Natural killer cell treated with Interleukin-12 subunit alpha and Interleukin-12 subunit beta and Interleukin-15 and Interleukin-18, amount 100 ng/mL, for 72 hours (primary cell): Measurements from ENCODE around the gene TPST1. TPM values are rescaled to one million over a fixed set of nuclear protein-coding genes. Genes with fewer than 3 reads are reported as not detected.

Source experiments
- ATAC-seq, 2 donors: fragments of 150-1000 bp; cut with Tn5 transposase in 1 of 2; sonication (Bioruptor Pico), chemical (Tn5 transposase) in 1 of 2; 2 replicates each; pipeline ENCODE4 v1.10.0; 2021
- DNase-seq: peaks from one replicate; pipeline ENCODE4 v3.0.0; 2022; ENCODE audit warnings: low spot score
- H3K27ac Mint-ChIP-seq, 2 donors: 1 replicate in 1 of 2; 2 replicates in 1 of 2; pipeline ENCODE4 v1.8.0; 2022; ENCODE audit warnings: mixed read lengths in 2 of 2, mild to moderate bottlenecking in 1 of 2, moderate library complexity in 1 of 2
- H3K27me3 Mint-ChIP-seq, 2 donors: 1 replicate in 1 of 2; 2 replicates in 1 of 2; pipeline ENCODE4 v1.8.0; 2022; ENCODE audit warnings: mixed read lengths in 2 of 2
- H3K36me3 Mint-ChIP-seq: one replicate; pipeline ENCODE4 v1.8.0; 2022; ENCODE audit warnings: mixed read lengths
- H3K4me1 Mint-ChIP-seq, 2 donors: 1 replicate in 1 of 2; 2 replicates in 1 of 2; pipeline ENCODE4 v1.8.0; 2022; ENCODE audit warnings: low read depth in 2 of 2, mixed read lengths in 2 of 2, mild to moderate bottlenecking in 1 of 2
- H3K4me3 Mint-ChIP-seq: one replicate; pipeline ENCODE4 v1.8.0; 2022; ENCODE audit warnings: mixed read lengths
- H3K9me3 Mint-ChIP-seq: 2 replicates; pipeline ENCODE4 v1.8.0; 2022; ENCODE audit warnings: mixed read lengths
- total RNA-seq, 2 donors: library from RNA; stranded (reverse); gene quantifications; one replicate each; pipeline ENCODE4 v1.2.3, GENCODE V29; 2022

The TPST1 gene
- total RNA-seq, 2 donors from 2014 or later: 4.2 to 4.6 TPM

- Mint-ChIP-seq H3K4me3 (no peak overlapping the region), H3K36me3 (no peaks in the 10 kb centered on the region), H3K27me3 (no peaks in the 10 kb centered on the region), H3K4me1 (peaks cover 0 to 6% of the 10 kb centered on the region in 2 donors), H3K9me3 (no peaks in the 10 kb centered on the region), H3K27ac (no peak overlapping the region)
- no peak for DNase-seq
- ATAC-seq: no peak
These were observed 33.0 kb downstream of the TPST1 start for GRCh38 chr7:66237906-66238772.

- DNase-seq (no peak), ATAC-seq (no peak)
- no peaks in the 10 kb centered on the region for H3K36me3 Mint-ChIP-seq
- H3K4me3 Mint-ChIP-seq: no peak overlapping the region
- H3K27ac Mint-ChIP-seq: no peak overlapping the region
- H3K9me3 Mint-ChIP-seq: no peaks in the 10 kb centered on the region
- peaks cover 0 to 3% of the 10 kb centered on the region in 2 donors for H3K4me1 Mint-ChIP-seq
- no peaks in the 10 kb centered on the region for H3K27me3 Mint-ChIP-seq
These were observed 33.8 kb downstream of the TPST1 start for GRCh38 chr7:66238773-66239466.

- DNase-seq (no peak), ATAC-seq (no peak)
- H3K9me3 Mint-ChIP-seq: no peaks in the 10 kb centered on the region
- no peaks in the 10 kb centered on the region for H3K27me3 Mint-ChIP-seq
- H3K27ac Mint-ChIP-seq: no peak overlapping the region
- H3K4me3 Mint-ChIP-seq: no peak overlapping the region
- peaks cover 0 to 3% of the 10 kb centered on the region in 2 donors for H3K4me1 Mint-ChIP-seq
- H3K36me3 Mint-ChIP-seq: no peaks in the 10 kb centered on the region
These were observed 34.3 kb downstream of the TPST1 start for GRCh38 chr7:66239467-66239856.

GRCh38 chr7:66245008-66245407 lies 39.9 kb downstream of the TPST1 start:
- no peak for ATAC-seq
- no peaks in the 10 kb centered on the region for H3K9me3 Mint-ChIP-seq

GRCh38 chr7:66246554-66247171 lies 41.5 kb downstream of the TPST1 start:
- Mint-ChIP-seq H3K27me3 (no peaks in the 10 kb centered on the region), H3K36me3 (no peaks in the 10 kb centered on the region), H3K4me1 (peaks cover 0 to 4% of the 10 kb centered on the region in 2 donors), H3K27ac (no peak overlapping the region), H3K4me3 (no peak overlapping the region), H3K9me3 (no peaks in the 10 kb centered on the region)
- no peak for ATAC-seq
- DNase-seq: no peak

More at GRCh38 chr7:66245008-66245407, 39.9 kb downstream of the TPST1 start:
- Mint-ChIP-seq H3K4me3 (no peak overlapping the region), H3K4me1 (peaks cover 0 to 4% of the 10 kb centered on the region in 2 donors), H3K36me3 (no peaks in the 10 kb centered on the region), H3K27me3 (no peaks in the 10 kb centered on the region), H3K27ac (no peak overlapping the region)
- no peak for DNase-seq

GRCh38 chr7:66247380-66248078 lies 42.4 kb downstream of the TPST1 start:
- H3K4me1 Mint-ChIP-seq: peaks cover 0 to 4% of the 10 kb centered on the region in 2 donors
- no peaks in the 10 kb centered on the region for H3K27me3 Mint-ChIP-seq
- H3K36me3 Mint-ChIP-seq: no peaks in the 10 kb centered on the region
- H3K4me3 Mint-ChIP-seq: no peak overlapping the region
- H3K9me3 Mint-ChIP-seq: no peaks in the 10 kb centered on the region
- no peak overlapping the region for H3K27ac Mint-ChIP-seq
- ATAC-seq: no peak
- DNase-seq: no peak

- H3K4me1 Mint-ChIP-seq: peaks cover 0 to 7% of the 10 kb centered on the region in 2 donors
- no peaks in the 10 kb centered on the region for H3K9me3 Mint-ChIP-seq
- DNase-seq (no peak), ATAC-seq (peak in 1 of 2 donors; percentile 71)
- H3K4me3 Mint-ChIP-seq: no peak overlapping the region
- no peaks in the 10 kb centered on the region for H3K36me3 Mint-ChIP-seq
- no peak overlapping the region for H3K27ac Mint-ChIP-seq
- no peaks in the 10 kb centered on the region for H3K27me3 Mint-ChIP-seq
These were observed 45.6 kb downstream of the TPST1 start for GRCh38 chr7:66250711-66251110.

GRCh38 chr7:66255534-66256100 lies 50.5 kb downstream of the TPST1 start:
- Mint-ChIP-seq H3K4me3 (no peak overlapping the region), H3K4me1 (peaks cover 0 to 3% of the 10 kb centered on the region in 2 donors), H3K36me3 (no peaks in the 10 kb centered on the region), H3K27me3 (peaks cover 2 to 3% of the 10 kb centered on the region in 2 donors), H3K9me3 (no peaks in the 10 kb centered on the region), H3K27ac (no peak overlapping the region)
- ATAC-seq: no peak
- DNase-seq: no peak

- Mint-ChIP-seq H3K27me3 (peaks cover 3 to 9% of the 10 kb centered on the region in 2 donors), H3K9me3 (no peaks in the 10 kb centered on the region), H3K27ac (no peak overlapping the region), H3K36me3 (no peaks in the 10 kb centered on the region), H3K4me3 (no peak overlapping the region), H3K4me1 (peaks cover 0 to 3% of the 10 kb centered on the region in 2 donors)
- DNase-seq (no peak), ATAC-seq (no peak)
These were observed 51.1 kb downstream of the TPST1 start for GRCh38 chr7:66256281-66256680.

GRCh38 chr7:66257481-66257880 lies 52.3 kb downstream of the TPST1 start:
- Mint-ChIP-seq H3K4me1 (peaks cover 0 to 3% of the 10 kb centered on the region in 2 donors), H3K27me3 (peaks cover 3 to 9% of the 10 kb centered on the region in 2 donors), H3K27ac (no peak overlapping the region), H3K36me3 (no peaks in the 10 kb centered on the region), H3K4me3 (no peak overlapping the region), H3K9me3 (no peaks in the 10 kb centered on the region)
- no peak for ATAC-seq
- no peak for DNase-seq

- DNase-seq: no peak
- Mint-ChIP-seq H3K9me3 (no peaks in the 10 kb centered on the region), H3K27me3 (peaks cover 3 to 9% of the 10 kb centered on the region in 2 donors), H3K4me1 (peaks cover 0 to 3% of the 10 kb centered on the region in 2 donors), H3K36me3 (peaks cover 2% of the 10 kb centered on the region), H3K4me3 (no peak overlapping the region), H3K27ac (no peak overlapping the region)
- ATAC-seq: no peak
These were observed 53.3 kb downstream of the TPST1 start for GRCh38 chr7:66258409-66258808.

- Mint-ChIP-seq H3K36me3 (peaks cover 25% of the 10 kb centered on the region), H3K27me3 (peaks cover 3 to 9% of the 10 kb centered on the region in 2 donors), H3K27ac (no peak overlapping the region), H3K4me3 (no peak overlapping the region), H3K9me3 (peaks cover 8% of the 10 kb centered on the region), H3K4me1 (peaks cover 0 to 3% of the 10 kb centered on the region in 2 donors)
- no peak for DNase-seq
- no peak for ATAC-seq
These were observed 56.8 kb downstream of the TPST1 start for GRCh38 chr7:66261941-66262340.

- Mint-ChIP-seq H3K9me3 (peaks cover 8% of the 10 kb centered on the region), H3K4me3 (no peak overlapping the region), H3K27me3 (peaks cover 3 to 14% of the 10 kb centered on the region in 2 donors), H3K27ac (no peak overlapping the region), H3K4me1 (peaks cover 4 to 7% of the 10 kb centered on the region in 2 donors), H3K36me3 (peaks cover 29% of the 10 kb centered on the region)
- ATAC-seq (no peak), DNase-seq (no peak)
These were observed 58.8 kb downstream of the TPST1 start for GRCh38 chr7:66263936-66264335.
